Stomach smooth muscle (tissue), 2 donors: ENCODE measurements around the gene PNKP.

ENCODE experiments used
- H3K27ac ChIP-seq: one replicate; pipeline ENCODE4 v1.7.0; 2013; ENCODE audit warnings: mild to moderate bottlenecking, low read length, inconsistent platforms
- H3K27me3 ChIP-seq, 2 donors: one replicate each; pipeline ENCODE4 v1.7.0; 2013; ENCODE audit warnings: low read length in 2 of 2; ENCODE audit not compliant: insufficient read depth in 2 of 2, control insufficient read depth in 1 of 2
- H3K36me3 ChIP-seq, 2 donors: one replicate each; pipeline ENCODE4 v1.7.0; 2013; ENCODE audit warnings: low read length in 2 of 2; ENCODE audit not compliant: control insufficient read depth in 2 of 2, insufficient read depth in 2 of 2
- H3K4me1 ChIP-seq: one replicate; pipeline ENCODE4 v1.7.0; 2013; ENCODE audit warnings: low read length; ENCODE audit not compliant: control insufficient read depth, insufficient read depth
- H3K4me3 ChIP-seq, 2 donors: one replicate each; pipeline ENCODE4 v1.7.0; 2013; ENCODE audit warnings: low read length in 2 of 2
- H3K9ac ChIP-seq, 2 donors: one replicate each; pipeline ENCODE4 v1.7.0; 2013; ENCODE audit warnings: low read length in 2 of 2, mild to moderate bottlenecking in 1 of 2
- H3K9me3 ChIP-seq, 2 donors: one replicate each; pipeline ENCODE4 v1.7.0; 2013; ENCODE audit warnings: low read length in 2 of 2; ENCODE audit not compliant: control insufficient read depth in 2 of 2
- donor health status: healthy.
- donor health status: Pancreatic carcinoma.

The PNKP gene

GRCh38 chr19:49812452-49812996 lies 54.9 kb downstream of the PNKP start:
- H3K9ac ChIP-seq: peak overlapping the region; percentile 80 to 95
- H3K4me1 ChIP-seq: peaks cover 25% of the 10 kb centered on the region
- H3K36me3 ChIP-seq: no peaks in the 10 kb centered on the region
- no peaks in the 10 kb centered on the region for H3K27me3 ChIP-seq
- peak overlapping the region; percentile 93 to 97 for H3K4me3 ChIP-seq
- H3K27ac ChIP-seq: peak overlapping the region; percentile 86
- no peaks in the 10 kb centered on the region for H3K9me3 ChIP-seq

- Histone ChIP-seq H3K27ac (no peak overlapping the region), H3K9me3 (no peaks in the 10 kb centered on the region), H3K9ac (no peak overlapping the region), H3K27me3 (no peaks in the 10 kb centered on the region), H3K36me3 (peaks cover 0 to 4% of the 10 kb centered on the region in 2 donors), H3K4me3 (no peak overlapping the region), H3K4me1 (peaks cover 27% of the 10 kb centered on the region)
Measured at GRCh38 chr19:49811328-49811727, 56.0 kb downstream of the PNKP start.
